ENCODE results near the gene WDR27. TPM values are rescaled to one million over a fixed set of nuclear protein-coding genes. Genes with fewer than 3 reads are reported as not detected.
A peak's percentile ranks its signal among the peaks of the same experiment; 100 is the strongest.

The WDR27 gene
- total RNA-seq, 3 donors from 2014 or later (not counting 1 experiment from before 2014, with no cell fraction given), result 12.7 to 31.0 (median 25.3) TPM

DNA sequence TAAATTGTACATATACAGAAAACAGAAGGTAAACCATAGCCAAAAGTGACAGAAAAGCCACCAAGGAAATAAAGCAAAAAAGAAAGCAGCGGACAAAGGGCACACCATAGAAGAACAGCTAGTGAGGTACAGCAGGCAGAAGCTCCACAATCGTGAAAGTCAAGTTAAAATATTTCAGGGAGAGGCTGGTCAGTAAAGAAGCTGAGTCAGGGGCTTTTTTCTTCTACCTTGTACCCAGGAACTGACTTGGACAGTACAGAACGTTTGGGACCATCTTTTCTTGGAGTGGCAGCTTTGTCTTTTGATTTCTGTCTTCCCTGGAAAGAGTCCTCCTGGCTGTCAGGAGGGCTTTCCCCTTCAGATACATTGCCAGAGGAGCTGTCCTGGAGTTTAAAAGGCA, 8.2 kb upstream of the WDR27 start:
- intact Hi-C loops (cut with micrococcal nuclease), result no loop called here
- Histone ChIP-seq H3K4me3 (ENCODE audit: low read length) (no peak overlapping the region), H3K27ac (ENCODE audit: low read length) (no peak overlapping the region), H3K27me3 (ENCODE audit: control insufficient read depth, insufficient read depth, low read length) (no peaks in the 10 kb centered on the region), H3K9me3 (ENCODE audit: control insufficient read depth, insufficient read depth, low read length) (no peaks in the 10 kb centered on the region), H3K36me3 (ENCODE audit: control insufficient read depth, insufficient read depth, low read length) (peaks cover 45% of the 10 kb centered on the region), H3K4me1 (ENCODE audit: control insufficient read depth, insufficient read depth, low read length) (no peaks in the 10 kb centered on the region)
- Mint-ChIP-seq H3K4me1 (peaks cover 0 to 14% of the 10 kb centered on the region in 2 donors), H3K27ac (no peak overlapping the region), H3K4me3 (no peak overlapping the region), H3K36me3 (peaks cover 3% of the 10 kb centered on the region), H3K27me3 (ENCODE audit: low read depth in 2 of 2) (no peaks in the 10 kb centered on the region), H3K9me3 (no peaks in the 10 kb centered on the region)
- TF ChIP-seq, protein P1, sequence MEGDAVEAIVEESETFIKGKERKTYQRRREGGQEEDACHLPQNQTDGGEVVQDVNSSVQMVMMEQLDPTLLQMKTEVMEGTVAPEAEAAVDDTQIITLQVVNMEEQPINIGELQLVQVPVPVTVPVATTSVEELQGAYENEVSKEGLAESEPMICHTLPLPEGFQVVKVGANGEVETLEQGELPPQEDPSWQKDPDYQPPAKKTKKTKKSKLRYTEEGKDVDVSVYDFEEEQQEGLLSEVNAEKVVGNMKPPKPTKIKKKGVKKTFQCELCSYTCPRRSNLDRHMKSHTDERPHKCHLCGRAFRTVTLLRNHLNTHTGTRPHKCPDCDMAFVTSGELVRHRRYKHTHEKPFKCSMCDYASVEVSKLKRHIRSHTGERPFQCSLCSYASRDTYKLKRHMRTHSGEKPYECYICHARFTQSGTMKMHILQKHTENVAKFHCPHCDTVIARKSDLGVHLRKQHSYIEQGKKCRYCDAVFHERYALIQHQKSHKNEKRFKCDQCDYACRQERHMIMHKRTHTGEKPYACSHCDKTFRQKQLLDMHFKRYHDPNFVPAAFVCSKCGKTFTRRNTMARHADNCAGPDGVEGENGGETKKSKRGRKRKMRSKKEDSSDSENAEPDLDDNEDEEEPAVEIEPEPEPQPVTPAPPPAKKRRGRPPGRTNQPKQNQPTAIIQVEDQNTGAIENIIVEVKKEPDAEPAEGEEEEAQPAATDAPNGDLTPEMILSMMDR (IDR thresholded peaks at IDR 0.05), result no peak
- WGBS (ENCODE audit: insufficient coverage), result 85% methylated on average over 3 of the region's 3 CpGs
- ATAC-seq (no peak), DNase-seq (no peak)

DNA sequence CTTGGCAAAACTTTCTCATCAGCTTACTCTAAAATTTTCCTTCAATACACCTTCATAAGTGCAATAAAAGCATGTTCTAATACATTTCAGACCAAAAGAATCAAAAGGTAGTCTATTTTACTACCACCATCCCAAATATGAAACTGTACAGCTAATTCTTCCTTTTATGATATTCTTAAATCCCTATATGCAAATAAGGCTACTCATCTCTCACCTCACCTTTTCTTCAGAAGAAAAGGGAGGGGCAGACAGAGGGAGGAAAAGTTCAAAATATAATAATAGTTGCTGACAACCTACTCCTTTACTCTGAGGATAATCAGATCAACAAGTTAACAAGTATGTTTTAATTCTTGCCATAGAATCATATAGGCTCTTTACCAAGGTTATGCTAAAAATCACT, 7.5 kb upstream of the WDR27 start:
- no peaks in the 10 kb centered on the region for H3K4me1 ChIP-seq (ENCODE audit: control insufficient read depth, insufficient read depth, low read length)
- DNase-seq, result no peak
- no peak overlapping the region for H3K4me3 ChIP-seq (ENCODE audit: low read length)
- Mint-ChIP-seq H3K4me3 (no peak overlapping the region), H3K27me3 (ENCODE audit: low read depth in 2 of 2) (no peaks in the 10 kb centered on the region), H3K27ac (no peak overlapping the region), H3K36me3 (no peaks in the 10 kb centered on the region), H3K9me3 (no peaks in the 10 kb centered on the region), H3K4me1 (peaks cover 1 to 17% of the 10 kb centered on the region in 2 donors)
- H3K9me3 ChIP-seq (ENCODE audit: control insufficient read depth, insufficient read depth, low read length), result no peaks in the 10 kb centered on the region
- H3K27me3 ChIP-seq (ENCODE audit: control insufficient read depth, insufficient read depth, low read length), result no peaks in the 10 kb centered on the region
- intact Hi-C loops (cut with micrococcal nuclease), result loop anchor here (10.0 kb wide), 1 partner anchor 834 kb away; no protein-coding TSS in a partner anchor
- no peak for ATAC-seq
- H3K27ac ChIP-seq (ENCODE audit: low read length), result no peak overlapping the region
- H3K36me3 ChIP-seq (ENCODE audit: control insufficient read depth, insufficient read depth, low read length), result peaks cover 39% of the 10 kb centered on the region
- TF ChIP-seq, protein P1 (IDR thresholded peaks at IDR 0.05), result no peak

DNA sequence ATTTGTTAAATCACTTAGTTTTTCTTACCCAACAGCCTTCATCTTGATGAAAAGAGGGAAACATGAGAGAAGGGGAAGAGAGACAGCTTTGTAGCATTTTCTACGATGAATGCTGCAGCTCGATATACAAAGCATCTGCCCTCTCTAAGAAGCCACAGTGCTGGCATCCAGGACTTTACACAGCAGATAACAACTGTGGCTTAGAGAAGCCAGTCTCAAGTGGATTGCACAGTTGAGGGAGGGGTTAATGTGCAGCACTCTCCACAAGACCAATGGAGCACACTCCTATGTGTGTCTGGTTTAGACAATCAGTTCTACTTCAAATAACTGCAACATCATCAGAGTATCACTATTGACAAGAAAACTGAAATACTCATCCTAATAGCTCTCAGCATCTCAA, 5.9 kb upstream of the WDR27 start:
- TF ChIP-seq, protein P1 (IDR thresholded peaks at IDR 0.05), result no peak
- H3K9me3 Mint-ChIP-seq, result no peaks in the 10 kb centered on the region
- H3K27me3 Mint-ChIP-seq (ENCODE audit: low read depth in 2 of 2), result no peaks in the 10 kb centered on the region
- H3K27me3 ChIP-seq (ENCODE audit: control insufficient read depth, insufficient read depth, low read length), result no peaks in the 10 kb centered on the region
- peaks cover 4% of the 10 kb centered on the region for H3K4me1 ChIP-seq (ENCODE audit: control insufficient read depth, insufficient read depth, low read length)
- WGBS (ENCODE audit: insufficient coverage), result no CpG with 5 or more reads among the region's 2 CpGs
- H3K4me3 ChIP-seq (ENCODE audit: low read length), result no peak overlapping the region
- intact Hi-C loops (cut with micrococcal nuclease), result loop anchor here (10.0 kb wide), 1 partner anchor 833 kb away; no protein-coding TSS in a partner anchor
- H3K9me3 ChIP-seq (ENCODE audit: control insufficient read depth, insufficient read depth, low read length), result no peaks in the 10 kb centered on the region
- H3K4me3 Mint-ChIP-seq, result no peak overlapping the region
- ATAC-seq (no peak), DNase-seq (no peak)
- peaks cover 13 to 22% of the 10 kb centered on the region in 2 donors for H3K4me1 Mint-ChIP-seq
- peak overlapping the region in 1 of 2 donors; percentile 13 for H3K27ac Mint-ChIP-seq
- no peaks in the 10 kb centered on the region for H3K36me3 Mint-ChIP-seq
- peaks cover 45% of the 10 kb centered on the region for H3K36me3 ChIP-seq (ENCODE audit: control insufficient read depth, insufficient read depth, low read length)
- H3K27ac ChIP-seq (ENCODE audit: low read length), result no peak overlapping the region

DNA sequence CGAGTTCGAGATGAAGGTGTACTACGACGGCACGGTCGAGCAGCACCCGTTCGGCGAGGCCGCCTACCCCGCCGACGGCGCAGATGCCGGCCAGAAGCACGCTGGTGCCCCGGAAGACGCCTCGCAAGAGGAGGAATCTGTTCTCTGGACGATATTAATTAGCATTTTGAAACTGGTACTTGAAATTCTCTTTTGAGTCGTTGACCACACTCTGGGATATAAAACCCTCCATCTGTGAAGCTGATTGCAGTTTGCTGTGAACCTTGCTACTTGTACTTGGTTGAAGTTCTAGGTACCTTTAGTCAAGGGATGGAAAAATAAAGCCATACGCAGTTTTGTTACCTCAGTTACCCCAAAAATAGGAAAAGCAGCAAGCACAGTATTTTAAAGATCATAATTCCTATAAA, 1.0 kb upstream of the WDR27 start:
- Histone ChIP-seq H3K4me1 (ENCODE audit: control insufficient read depth, insufficient read depth, low read length) (peaks cover 11% of the 10 kb centered on the region), H3K27me3 (ENCODE audit: control insufficient read depth, insufficient read depth, low read length) (no peaks in the 10 kb centered on the region), H3K36me3 (ENCODE audit: control insufficient read depth, insufficient read depth, low read length) (peaks cover 16% of the 10 kb centered on the region), H3K4me3 (ENCODE audit: low read length) (peak overlapping the region; percentile 76), H3K27ac (ENCODE audit: low read length) (peak overlapping the region; percentile 84), H3K9me3 (ENCODE audit: control insufficient read depth, insufficient read depth, low read length) (no peaks in the 10 kb centered on the region)
- Mint-ChIP-seq H3K4me1 (peaks cover 17 to 42% of the 10 kb centered on the region in 2 donors), H3K9me3 (no peaks in the 10 kb centered on the region), H3K36me3 (no peaks in the 10 kb centered on the region), H3K27me3 (ENCODE audit: low read depth in 2 of 2) (no peaks in the 10 kb centered on the region), H3K4me3 (peak overlapping the region; percentile 91), H3K27ac (peak overlapping the region; percentile 91 to 94)
- 6% methylated on average over 21 of the region's 22 CpGs for WGBS (ENCODE audit: insufficient coverage)
- TF ChIP-seq, protein P1 (IDR thresholded peaks at IDR 0.05), result no peak
- intact Hi-C loops (cut with micrococcal nuclease), result loop anchor here (1.0 to 10.0 kb wide), 5 partner anchors 20 to 881 kb away; partner anchors contain the start of genes DYNLT2, ERMARD, PDCD2 and PSMB1
- DNase-seq (no peak), ATAC-seq (peak in 1 of 3 donors; percentile 2)

All from natural killer cell (primary cell).